ENCODE measurements around the gene ZNF3. TPM values are rescaled to one million over a fixed set of nuclear protein-coding genes. Genes with fewer than 3 reads are reported as not detected.

Gene ZNF3
- total and polyA plus RNA-seq, 2 experiments from 2014 or later, result 23.4 to 48.9 TPM

GRCh38 chr7:100109521-100110163, 28.1 kb upstream of the ZNF3 start:
- H3K4me2 ChIP-seq, result no peak overlapping the region
- no peak overlapping the region for H3K4me3 Mint-ChIP-seq
- no peaks in the 10 kb centered on the region for H3K27me3 ChIP-seq (ENCODE audit: insufficient read depth)
- no peak overlapping the region for H3K4me3 ChIP-seq
- no peaks in the 10 kb centered on the region for H3K9me3 Mint-ChIP-seq
- peak; percentile 43 for ATAC-seq
- no peak overlapping the region for H3K27ac ChIP-seq (ENCODE audit: low read depth)
- peaks cover 17% of the 10 kb centered on the region; the same call in 1 of the 2 replicates for H3K36me3 ChIP-seq (ENCODE audit: insufficient read depth)
- H3K9me2 ChIP-seq (ENCODE audit: insufficient read depth), result no peaks in the 10 kb centered on the region
- no peaks in the 10 kb centered on the region; the same call in 1 of the 2 replicates for H3F3A ChIP-seq (replicated peaks; ENCODE audit: low read depth)
- H3K27ac Mint-ChIP-seq, result no peak overlapping the region
- no peak overlapping the region for H2AFZ ChIP-seq
- H3K4me1 Mint-ChIP-seq, result peaks cover 2% of the 10 kb centered on the region; the same call in 1 of the 3 replicates
- TF ChIP-seq, protein P1, sequence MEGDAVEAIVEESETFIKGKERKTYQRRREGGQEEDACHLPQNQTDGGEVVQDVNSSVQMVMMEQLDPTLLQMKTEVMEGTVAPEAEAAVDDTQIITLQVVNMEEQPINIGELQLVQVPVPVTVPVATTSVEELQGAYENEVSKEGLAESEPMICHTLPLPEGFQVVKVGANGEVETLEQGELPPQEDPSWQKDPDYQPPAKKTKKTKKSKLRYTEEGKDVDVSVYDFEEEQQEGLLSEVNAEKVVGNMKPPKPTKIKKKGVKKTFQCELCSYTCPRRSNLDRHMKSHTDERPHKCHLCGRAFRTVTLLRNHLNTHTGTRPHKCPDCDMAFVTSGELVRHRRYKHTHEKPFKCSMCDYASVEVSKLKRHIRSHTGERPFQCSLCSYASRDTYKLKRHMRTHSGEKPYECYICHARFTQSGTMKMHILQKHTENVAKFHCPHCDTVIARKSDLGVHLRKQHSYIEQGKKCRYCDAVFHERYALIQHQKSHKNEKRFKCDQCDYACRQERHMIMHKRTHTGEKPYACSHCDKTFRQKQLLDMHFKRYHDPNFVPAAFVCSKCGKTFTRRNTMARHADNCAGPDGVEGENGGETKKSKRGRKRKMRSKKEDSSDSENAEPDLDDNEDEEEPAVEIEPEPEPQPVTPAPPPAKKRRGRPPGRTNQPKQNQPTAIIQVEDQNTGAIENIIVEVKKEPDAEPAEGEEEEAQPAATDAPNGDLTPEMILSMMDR (conservative IDR thresholded peaks at IDR 0.05; ENCODE audit: low read depth in 2 of 2), result peak; percentile 26 to 33
- no peak for TF ChIP-seq ZNF114 (CRISPR knock-in tag; IDR thresholded peaks at IDR 0.05)
- no peak for TF ChIP-seq JUNB (IDR thresholded peaks at IDR 0.05; ENCODE audit: unreplicated experiment)
- no peaks in the 10 kb centered on the region for H3K4me1 ChIP-seq (ENCODE audit: insufficient read depth)
- peaks cover 25% of the 10 kb centered on the region for H3K27me3 Mint-ChIP-seq (ENCODE audit: insufficient read depth, low read depth, poor library complexity)
- no peak for DNase-seq (ENCODE audit: low spot score)
- no peaks in the 10 kb centered on the region for H3K79me2 ChIP-seq (replicated peaks; ENCODE audit: insufficient read depth)
- H3K36me3 Mint-ChIP-seq (ENCODE audit: low read depth), result peaks cover 86% of the 10 kb centered on the region
- no peaks in the 10 kb centered on the region for H4K20me1 ChIP-seq (replicated peaks; ENCODE audit: insufficient read depth)

GRCh38 chr7:100107890-100108289, 26.4 kb upstream of the ZNF3 start:
- H2AFZ ChIP-seq, result no peak overlapping the region
- peaks cover 82% of the 10 kb centered on the region for H3K36me3 Mint-ChIP-seq (ENCODE audit: low read depth)
- no peaks in the 10 kb centered on the region for H3K9me3 Mint-ChIP-seq
- no peaks in the 10 kb centered on the region for H3K9me2 ChIP-seq (ENCODE audit: insufficient read depth)
- peaks cover 2% of the 10 kb centered on the region; the same call in 2 of the 3 replicates for H3K4me1 Mint-ChIP-seq
- H4K20me1 ChIP-seq (replicated peaks; ENCODE audit: insufficient read depth), result no peaks in the 10 kb centered on the region
- no peak overlapping the region for H3K4me3 ChIP-seq
- H3K4me2 ChIP-seq, result no peak overlapping the region
- H3K4me1 ChIP-seq (ENCODE audit: insufficient read depth), result no peaks in the 10 kb centered on the region
- ATAC-seq (no peak), DNase-seq (ENCODE audit: low spot score) (no peak)
- H3K27me3 ChIP-seq (ENCODE audit: insufficient read depth), result no peaks in the 10 kb centered on the region
- H3K36me3 ChIP-seq (ENCODE audit: insufficient read depth), result peaks cover 17% of the 10 kb centered on the region; the same call in 1 of the 2 replicates
- no peaks in the 10 kb centered on the region for H3K79me2 ChIP-seq (replicated peaks; ENCODE audit: insufficient read depth)
- H3F3A ChIP-seq (replicated peaks; ENCODE audit: low read depth), result no peaks in the 10 kb centered on the region; the same call in 1 of the 2 replicates
- peak overlapping the region; percentile 62; the same call in 1 of the 2 replicates for H3K27ac Mint-ChIP-seq
- H3K27me3 Mint-ChIP-seq (ENCODE audit: insufficient read depth, low read depth, poor library complexity), result peaks cover 28% of the 10 kb centered on the region
- H3K4me3 Mint-ChIP-seq, result no peak overlapping the region
- H3K27ac ChIP-seq (ENCODE audit: low read depth), result no peak overlapping the region
- TF ChIP-seq POLR2AphosphoS5 (IDR thresholded peaks at IDR 0.05; ENCODE audit: low read depth) (no peak), ZNF462 (CRISPR knock-in tag; IDR thresholded peaks at IDR 0.05) (no peak), ZNF114 (CRISPR knock-in tag; IDR thresholded peaks at IDR 0.05) (no peak), NANOG (IDR thresholded peaks at IDR 0.05; ENCODE audit: borderline replicate concordance) (no peak), JUNB (IDR thresholded peaks at IDR 0.05; ENCODE audit: unreplicated experiment) (no peak), CREB1 (CRISPR knock-in tag; IDR thresholded peaks at IDR 0.05; ENCODE audit: low read depth) (no peak), STAT1 (IDR thresholded peaks at IDR 0.05; ENCODE audit: unreplicated experiment) (no peak)
- TF ChIP-seq, protein P2, sequence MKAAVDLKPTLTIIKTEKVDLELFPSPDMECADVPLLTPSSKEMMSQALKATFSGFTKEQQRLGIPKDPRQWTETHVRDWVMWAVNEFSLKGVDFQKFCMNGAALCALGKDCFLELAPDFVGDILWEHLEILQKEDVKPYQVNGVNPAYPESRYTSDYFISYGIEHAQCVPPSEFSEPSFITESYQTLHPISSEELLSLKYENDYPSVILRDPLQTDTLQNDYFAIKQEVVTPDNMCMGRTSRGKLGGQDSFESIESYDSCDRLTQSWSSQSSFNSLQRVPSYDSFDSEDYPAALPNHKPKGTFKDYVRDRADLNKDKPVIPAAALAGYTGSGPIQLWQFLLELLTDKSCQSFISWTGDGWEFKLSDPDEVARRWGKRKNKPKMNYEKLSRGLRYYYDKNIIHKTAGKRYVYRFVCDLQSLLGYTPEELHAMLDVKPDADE (IDR thresholded peaks at IDR 0.05), result no peak
- TF ChIP-seq, protein P1 (conservative IDR thresholded peaks at IDR 0.05; ENCODE audit: low read depth in 2 of 2), result no peak
